Fibroblast of lung (primary cell): ENCODE data around the gene SORCS2. TPM values are rescaled to one million over a fixed set of nuclear protein-coding genes. Genes with fewer than 3 reads are reported as not detected.
A peak's percentile ranks its signal among the peaks of the same experiment; 100 is the strongest.

Experiments used
- DNase-seq, 2 donors: peaks; one replicate each; pipeline versions ENCODE4 v3.0.0 to v3.0.0-alpha.2; 2010; ENCODE audit warnings: low read depth in 2 of 2
- H2AFZ ChIP-seq: 2 replicates; pipeline ENCODE4 v1.5.1; 2012; ENCODE audit warnings: low read length, control low read depth, inconsistent platforms
- H3K27ac ChIP-seq: 2 replicates; pipeline ENCODE4 v1.5.1; 2011; ENCODE audit warnings: low read length, control low read depth; ENCODE audit not compliant: insufficient read depth
- H3K27me3 ChIP-seq: 2 replicates; pipeline ENCODE4 v1.5.1; 2011; ENCODE audit warnings: mild to moderate bottlenecking, low read length; ENCODE audit not compliant: control insufficient read depth, insufficient read depth
- H3K36me3 ChIP-seq: 2 replicates; pipeline ENCODE4 v1.5.1; 2011; ENCODE audit warnings: low read length; ENCODE audit not compliant: control insufficient read depth, insufficient read depth
- H3K4me1 ChIP-seq: 2 replicates; pipeline ENCODE4 v1.5.1; 2011; ENCODE audit warnings: low read length; ENCODE audit not compliant: control insufficient read depth, insufficient read depth; ENCODE audit errors: extremely low read depth
- H3K4me2 ChIP-seq: 2 replicates; pipeline ENCODE4 v1.5.1; 2011; ENCODE audit warnings: low read length, control low read depth; ENCODE audit not compliant: insufficient read depth; ENCODE audit errors: extremely low read depth
- H3K4me3 ChIP-seq, 4 experiments: fragments of 200-600 bp in 1 of 4; sonication (generic) in 1 of 4; replicated peaks in 1 of 4; 2 replicates each; pipeline ENCODE4 v1.5.1; 2011 to 2016; ENCODE audit warnings: low read length in 4 of 4, low read depth in 3 of 4, mild to moderate bottlenecking in 3 of 4, control low read depth in 2 of 4, inconsistent platforms in 1 of 4, mixed read lengths in 1 of 4; ENCODE audit not compliant: insufficient read depth in 1 of 4; ENCODE audit errors: control extremely low read depth in 1 of 4
- H3K79me2 ChIP-seq: 2 replicates; pipeline ENCODE4 v1.5.1; 2012; ENCODE audit warnings: mild to moderate bottlenecking, low read length, inconsistent platforms; ENCODE audit not compliant: control insufficient read depth, insufficient read depth
- H3K9ac ChIP-seq: 2 replicates; pipeline ENCODE4 v1.5.1; 2011; ENCODE audit warnings: mild to moderate bottlenecking, low read length, control low read depth; ENCODE audit not compliant: insufficient read depth
- H3K9me3 ChIP-seq: 2 replicates; pipeline ENCODE4 v1.5.1; 2012; ENCODE audit warnings: low read depth, low read length; ENCODE audit not compliant: control insufficient read depth, insufficient read depth
- H4K20me1 ChIP-seq: 2 replicates; pipeline ENCODE4 v1.5.1; 2011; ENCODE audit warnings: low read length; ENCODE audit not compliant: control insufficient read depth, insufficient read depth; ENCODE audit errors: extremely low read depth
- CTCF ChIP-seq, 2 donors: IDR thresholded peaks in 1 of 2; conservative IDR thresholded peaks in 1 of 2; 1 replicate in 1 of 2; 2 replicates in 1 of 2; pipeline ENCODE4 v1.5.1; 2011 to 2012; ENCODE audit warnings: low read length in 2 of 2, control low read depth in 1 of 2, inconsistent platforms in 1 of 2, low read depth in 1 of 2, mild to moderate bottlenecking in 1 of 2
- EZH2 ChIP-seq: IDR thresholded peaks from 2 replicates; pipeline ENCODE4 v1.5.1; 2012; ENCODE audit warnings: low read length, control low read depth, mild to moderate bottlenecking; ENCODE audit errors: missing control alignments
- polyA plus RNA-seq, 2 donors: library from polyadenylated mRNA; depleted of rRNA in 1 of 2; stranded (reverse) in 1 of 2; unstranded in 1 of 2; fragments of >200 nt; gene quantifications; 2 replicates each; pipeline ENCODE4 v1.2.1, GENCODE V29; 2011 to 2012; ENCODE audit warnings: missing spikeins in 1 of 2
- total RNA-seq: library from RNA; depleted of rRNA; stranded (reverse); fragments of >200 nt; gene quantifications from 2 replicates; pipeline ENCODE4 v1.2.1, GENCODE V29; 2014

SORCS2 gene
- total and polyA plus RNA-seq, 2 donors (not counting 1 experiment from before 2014, with no cell fraction given): 0.17 to 0.41 TPM

- Histone ChIP-seq H4K20me1 (no peaks in the 10 kb centered on the region), H3K4me3 (no peak overlapping the region), H3K79me2 (no peaks in the 10 kb centered on the region), H3K9ac (no peak overlapping the region), H3K27ac (no peak overlapping the region), H2AFZ (no peak overlapping the region), H3K36me3 (no peaks in the 10 kb centered on the region), H3K9me3 (no peaks in the 10 kb centered on the region), H3K4me1 (no peaks in the 10 kb centered on the region), H3K4me2 (no peak overlapping the region), H3K27me3 (no peaks in the 10 kb centered on the region)
- no peak for DNase-seq
- no peak for TF ChIP-seq CTCF (conservative IDR thresholded peaks at IDR 0.05 in 1 of 2, IDR thresholded peaks at IDR 0.05 in 1 of 2; ENCODE audit: low read depth in 1 of 2, low read length in 2 of 2)
- TF ChIP-seq EZH2: no peak
These were observed 150.8 kb downstream of the SORCS2 start for GRCh38 chr4:7343081-7343655.

DNA sequence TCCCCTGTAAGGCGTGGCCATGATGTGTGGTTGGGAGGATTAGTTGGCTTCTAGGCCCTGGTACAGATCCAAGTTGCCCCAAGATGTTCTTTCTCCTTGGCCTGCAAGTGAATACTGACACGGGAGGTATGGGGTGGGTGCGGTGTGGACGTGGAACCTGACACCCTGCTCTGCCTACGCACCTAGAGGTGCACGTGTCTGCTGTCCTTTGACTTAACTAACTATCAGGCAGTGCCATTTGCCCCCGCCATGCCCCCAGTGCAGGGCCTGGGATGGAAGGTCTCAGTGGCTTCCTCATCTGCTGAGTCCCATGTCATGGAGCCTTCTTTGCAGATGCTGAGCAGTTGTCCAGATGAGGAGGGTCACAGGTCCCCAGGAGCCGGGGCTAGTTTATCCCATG lies 151.6 kb downstream of the SORCS2 start:
- Histone ChIP-seq H3K4me1 (no peaks in the 10 kb centered on the region), H3K4me3 (no peak overlapping the region), H3K79me2 (no peaks in the 10 kb centered on the region), H3K4me2 (no peak overlapping the region), H2AFZ (no peak overlapping the region), H3K27me3 (no peaks in the 10 kb centered on the region), H3K9me3 (no peaks in the 10 kb centered on the region), H4K20me1 (no peaks in the 10 kb centered on the region), H3K27ac (no peak overlapping the region), H3K9ac (no peak overlapping the region), H3K36me3 (no peaks in the 10 kb centered on the region)
- no peak for TF ChIP-seq EZH2
- TF ChIP-seq CTCF (conservative IDR thresholded peaks at IDR 0.05 in 1 of 2, IDR thresholded peaks at IDR 0.05 in 1 of 2; ENCODE audit: low read depth in 1 of 2, low read length in 2 of 2): no peak
- no peak for DNase-seq

- no peaks in the 10 kb centered on the region for H3K79me2 ChIP-seq
- no peak overlapping the region for H2AFZ ChIP-seq
- no peak overlapping the region for H3K27ac ChIP-seq
- TF ChIP-seq CTCF (conservative IDR thresholded peaks at IDR 0.05 in 1 of 2, IDR thresholded peaks at IDR 0.05 in 1 of 2; ENCODE audit: low read depth in 1 of 2, low read length in 2 of 2): no peak
- no peak for TF ChIP-seq EZH2
- H3K4me1 ChIP-seq: no peaks in the 10 kb centered on the region
- no peak overlapping the region for H3K4me3 ChIP-seq
- peak in 1 of 2 donors; percentile 36 for DNase-seq
- no peaks in the 10 kb centered on the region for H3K9me3 ChIP-seq
- H3K4me2 ChIP-seq: no peak overlapping the region
- H3K36me3 ChIP-seq: no peaks in the 10 kb centered on the region
- no peaks in the 10 kb centered on the region for H4K20me1 ChIP-seq
- no peak overlapping the region for H3K9ac ChIP-seq
- H3K27me3 ChIP-seq: no peaks in the 10 kb centered on the region
These were observed 152.4 kb downstream of the SORCS2 start for GRCh38 chr4:7344636-7345155.
